Thyroid gland (tissue), 4 donors: Measurements from ENCODE around the gene ESF1.

Source experiments
- CTCF ChIP-seq, 6 experiments: fragments of 200-600 bp in 3 of 6; fragments of 450-650 bp in 3 of 6; sonication (generic) in 3 of 6; IDR thresholded peaks; one replicate each; pipeline ENCODE4 v1.5.1; 2016 to 2019; ENCODE audit warnings: antibody characterized with exemption in 6 of 6, mild to moderate bottlenecking in 2 of 6, inconsistent platforms in 1 of 6, moderate library complexity in 1 of 6
- POLR2A ChIP-seq, 2 donors: fragments of 450-650 bp; IDR thresholded peaks; one replicate each; pipeline ENCODE4 v1.6.1; 2017; ENCODE audit warnings: antibody characterized with exemption in 2 of 2, mild to moderate bottlenecking in 2 of 2, moderate library complexity in 1 of 2

- TF ChIP-seq CTCF (IDR thresholded peaks at IDR 0.05), result no peak
- no peak for TF ChIP-seq POLR2A (IDR thresholded peaks at IDR 0.05)
Observed at GRCh38 chr20:13671512-13671911, 113.2 kb downstream of the ESF1 start.
